HG03095 (cell line): ENCODE data around the gene PTPN2.
"Not testable (repeated sequence)": the region's sequence is repeated elsewhere in the genome, so short reads cannot be mapped to it uniquely, and the experiment has no call there.

Source experiments
- ATAC-seq: cut with Tn5 transposase; IDR thresholded peaks from one replicate; pipeline ENCODE4 v1.9.1; 2021; ENCODE audit warnings: moderate library complexity; ENCODE audit not compliant: unreplicated experiment

PTPN2 gene

GRCh38 chr18:12883684-12884405 is at the start of gene PTPN2:
Gene PTPN2, minus strand, starts transcription at chr18:12884237. Its CDS starts 96 bp downstream, at chr18:12884141.
- ATAC-seq: peak; percentile 60

GRCh38 chr18:12933327-12933726 is 49.3 kb upstream of the PTPN2 start:
- ATAC-seq: no peak

GRCh38 chr18:12930908-12931307 is 46.9 kb upstream of the PTPN2 start:
- ATAC-seq: no peak

GRCh38 chr18:12930376-12930775 is 46.3 kb upstream of the PTPN2 start:
- no peak for ATAC-seq

GRCh38 chr18:12929477-12930083 is 45.5 kb upstream of the PTPN2 start:
- no peak for ATAC-seq

- ATAC-seq: no peak
Observed at GRCh38 chr18:12928641-12929040, 44.6 kb upstream of the PTPN2 start.

- ATAC-seq: no peak
Observed at GRCh38 chr18:12928206-12928605, 44.2 kb upstream of the PTPN2 start.

GRCh38 chr18:12924616-12925015 is 40.6 kb upstream of the PTPN2 start:
- ATAC-seq: no peak

- no peak for ATAC-seq
Observed at GRCh38 chr18:12922266-12922665, 38.2 kb upstream of the PTPN2 start.

- ATAC-seq: no peak
Observed at GRCh38 chr18:12921178-12921577, 37.1 kb upstream of the PTPN2 start.

GRCh38 chr18:12911929-12912703 is 28.1 kb upstream of the PTPN2 start:
- no peak for ATAC-seq

- ATAC-seq: no peak
Observed at GRCh38 chr18:12911025-12911928, 27.2 kb upstream of the PTPN2 start.

- no peak for ATAC-seq
Observed at GRCh38 chr18:12908706-12909105, 24.7 kb upstream of the PTPN2 start.

GRCh38 chr18:12907258-12907925 is 23.4 kb upstream of the PTPN2 start:
- no peak for ATAC-seq

- ATAC-seq: no peak
Observed at GRCh38 chr18:12906773-12907172, 22.7 kb upstream of the PTPN2 start.

- no peak for ATAC-seq
Observed at GRCh38 chr18:12906119-12906518, 22.1 kb upstream of the PTPN2 start.

- ATAC-seq: no peak
Observed at GRCh38 chr18:12904012-12904516, 20.0 kb upstream of the PTPN2 start.

- not testable (repeated sequence) for ATAC-seq
Observed at GRCh38 chr18:12901208-12901607, 17.2 kb upstream of the PTPN2 start.

GRCh38 chr18:12896784-12897333 is 12.8 kb upstream of the PTPN2 start:
- not testable (repeated sequence) for ATAC-seq

GRCh38 chr18:12895626-12896025 is 11.6 kb upstream of the PTPN2 start:
- no peak for ATAC-seq
